Mesothelial cell of epicardium (in vitro differentiated cells): ENCODE results near the gene NSD2. TPM values are rescaled to one million over a fixed set of nuclear protein-coding genes. Genes with fewer than 3 reads are reported as not detected.

ENCODE experiments used
- DNase-seq, 2 experiments: peaks; one replicate each; pipeline ENCODE4 v3.0.0; 2021; ENCODE audit warnings: low spot score in 2 of 2; ENCODE audit not compliant: unreplicated experiment in 2 of 2
- H3K27ac Mint-ChIP-seq: 2 replicates; pipeline ENCODE4 v1.8.0; 2021; ENCODE audit warnings: mixed read lengths
- H3K27me3 Mint-ChIP-seq: 2 replicates; pipeline ENCODE4 v1.8.0; 2021; ENCODE audit warnings: low read depth, mixed read lengths
- H3K36me3 Mint-ChIP-seq: 2 replicates; pipeline ENCODE4 v1.8.0; 2021; ENCODE audit warnings: mixed read lengths
- H3K4me1 Mint-ChIP-seq: 2 replicates; pipeline ENCODE4 v1.8.0; 2021; ENCODE audit warnings: mixed read lengths
- H3K4me3 Mint-ChIP-seq: 2 replicates; pipeline ENCODE4 v1.8.0; 2021; ENCODE audit warnings: mild to moderate bottlenecking, moderate library complexity, mixed read lengths
- H3K9me3 Mint-ChIP-seq: 2 replicates; pipeline ENCODE4 v1.8.0; 2021; ENCODE audit warnings: mixed read lengths
- total RNA-seq: library from RNA; stranded (reverse); gene quantifications from 3 replicates; pipeline ENCODE4 v1.2.1, GENCODE V29; 2021
- TF ChIP-seq, protein P1 (sequence below): fragments of 200-600 bp; sonication (generic); IDR thresholded peaks from one replicate; pipeline ENCODE4 v1.5.0; 2021; ENCODE audit warnings: antibody characterized with exemption; ENCODE audit not compliant: unreplicated experiment

The NSD2 gene
- total RNA-seq, 1 donor from 2014 or later = 119 TPM

DNA sequence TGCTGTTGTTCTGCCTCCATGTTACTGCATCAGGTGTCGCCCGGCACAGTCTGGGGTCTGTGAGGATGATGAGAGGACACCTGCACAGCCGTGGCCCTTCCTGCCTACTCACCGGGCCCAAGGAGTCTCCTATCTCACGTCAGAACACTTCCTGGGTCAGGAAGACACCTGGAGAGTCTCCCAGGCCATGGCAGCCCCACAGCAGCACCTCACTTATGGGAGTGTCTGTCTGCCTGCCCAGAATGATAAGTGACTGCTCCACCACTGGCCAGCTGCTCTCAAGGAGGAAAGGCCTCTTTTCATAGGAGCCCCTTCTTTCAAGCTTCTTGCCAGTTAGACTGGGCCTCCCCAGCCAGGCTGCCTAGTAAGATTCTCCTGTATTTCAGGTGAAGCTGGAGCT lies 81.5 kb downstream of the NSD2 start:
- Mint-ChIP-seq H3K27ac (no peak overlapping the region), H3K27me3 (no peaks in the 10 kb centered on the region), H3K36me3 (peaks cover 23% of the 10 kb centered on the region), H3K4me1 (no peaks in the 10 kb centered on the region), H3K9me3 (no peaks in the 10 kb centered on the region), H3K4me3 (no peak overlapping the region)
- TF ChIP-seq, protein P1, sequence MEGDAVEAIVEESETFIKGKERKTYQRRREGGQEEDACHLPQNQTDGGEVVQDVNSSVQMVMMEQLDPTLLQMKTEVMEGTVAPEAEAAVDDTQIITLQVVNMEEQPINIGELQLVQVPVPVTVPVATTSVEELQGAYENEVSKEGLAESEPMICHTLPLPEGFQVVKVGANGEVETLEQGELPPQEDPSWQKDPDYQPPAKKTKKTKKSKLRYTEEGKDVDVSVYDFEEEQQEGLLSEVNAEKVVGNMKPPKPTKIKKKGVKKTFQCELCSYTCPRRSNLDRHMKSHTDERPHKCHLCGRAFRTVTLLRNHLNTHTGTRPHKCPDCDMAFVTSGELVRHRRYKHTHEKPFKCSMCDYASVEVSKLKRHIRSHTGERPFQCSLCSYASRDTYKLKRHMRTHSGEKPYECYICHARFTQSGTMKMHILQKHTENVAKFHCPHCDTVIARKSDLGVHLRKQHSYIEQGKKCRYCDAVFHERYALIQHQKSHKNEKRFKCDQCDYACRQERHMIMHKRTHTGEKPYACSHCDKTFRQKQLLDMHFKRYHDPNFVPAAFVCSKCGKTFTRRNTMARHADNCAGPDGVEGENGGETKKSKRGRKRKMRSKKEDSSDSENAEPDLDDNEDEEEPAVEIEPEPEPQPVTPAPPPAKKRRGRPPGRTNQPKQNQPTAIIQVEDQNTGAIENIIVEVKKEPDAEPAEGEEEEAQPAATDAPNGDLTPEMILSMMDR = no peak
- no peak for DNase-seq

DNA sequence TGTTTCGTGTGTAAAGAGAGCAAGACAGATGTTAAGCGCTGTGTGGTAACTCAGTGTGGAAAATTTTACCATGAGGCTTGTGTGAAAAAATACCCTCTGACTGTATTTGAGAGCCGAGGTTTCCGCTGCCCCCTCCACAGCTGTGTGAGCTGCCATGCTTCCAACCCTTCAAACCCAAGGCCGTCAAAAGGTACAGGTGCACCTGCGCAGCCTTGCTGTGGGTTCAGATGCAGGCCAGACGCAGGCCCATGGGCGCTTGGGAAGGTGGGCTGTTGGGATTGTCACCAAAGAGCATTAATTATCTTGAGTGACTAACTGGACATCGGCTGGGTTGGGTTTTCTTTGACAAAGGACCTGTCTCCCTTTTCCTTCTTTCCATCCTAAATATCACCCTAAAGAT lies 82.1 kb downstream of the NSD2 start:
- DNase-seq = no peak
- Mint-ChIP-seq H3K9me3 (no peaks in the 10 kb centered on the region), H3K27ac (no peak overlapping the region), H3K27me3 (no peaks in the 10 kb centered on the region), H3K4me1 (no peaks in the 10 kb centered on the region), H3K36me3 (peaks cover 28% of the 10 kb centered on the region), H3K4me3 (no peak overlapping the region)
- TF ChIP-seq, protein P1 = no peak

DNA sequence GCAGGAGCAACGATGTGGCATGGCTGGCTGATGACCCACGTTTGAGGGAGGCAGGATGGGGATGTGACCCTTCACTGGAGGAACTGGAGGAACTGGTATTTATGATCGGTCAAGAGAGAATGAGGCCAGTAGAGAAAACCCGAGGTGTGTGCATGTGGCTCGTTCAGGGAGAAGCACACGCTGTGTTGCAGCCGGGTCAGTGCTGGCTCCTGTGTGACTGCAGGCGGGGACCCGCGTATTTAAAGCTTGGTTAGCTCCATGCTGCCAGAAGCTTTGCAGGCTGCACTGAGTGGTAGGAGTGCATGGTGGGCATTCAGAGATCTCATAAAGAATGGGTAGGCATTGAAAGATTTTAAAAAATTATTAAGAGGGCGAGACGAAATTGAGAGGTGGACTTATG lies 85.4 kb downstream of the NSD2 start:
- H3K36me3 Mint-ChIP-seq = peaks cover 42% of the 10 kb centered on the region
- TF ChIP-seq, protein P1 = no peak
- H3K9me3 Mint-ChIP-seq = no peaks in the 10 kb centered on the region
- H3K4me1 Mint-ChIP-seq = no peaks in the 10 kb centered on the region
- no peak for DNase-seq
- no peaks in the 10 kb centered on the region for H3K27me3 Mint-ChIP-seq
- no peak overlapping the region for H3K27ac Mint-ChIP-seq
- no peak overlapping the region for H3K4me3 Mint-ChIP-seq

DNA sequence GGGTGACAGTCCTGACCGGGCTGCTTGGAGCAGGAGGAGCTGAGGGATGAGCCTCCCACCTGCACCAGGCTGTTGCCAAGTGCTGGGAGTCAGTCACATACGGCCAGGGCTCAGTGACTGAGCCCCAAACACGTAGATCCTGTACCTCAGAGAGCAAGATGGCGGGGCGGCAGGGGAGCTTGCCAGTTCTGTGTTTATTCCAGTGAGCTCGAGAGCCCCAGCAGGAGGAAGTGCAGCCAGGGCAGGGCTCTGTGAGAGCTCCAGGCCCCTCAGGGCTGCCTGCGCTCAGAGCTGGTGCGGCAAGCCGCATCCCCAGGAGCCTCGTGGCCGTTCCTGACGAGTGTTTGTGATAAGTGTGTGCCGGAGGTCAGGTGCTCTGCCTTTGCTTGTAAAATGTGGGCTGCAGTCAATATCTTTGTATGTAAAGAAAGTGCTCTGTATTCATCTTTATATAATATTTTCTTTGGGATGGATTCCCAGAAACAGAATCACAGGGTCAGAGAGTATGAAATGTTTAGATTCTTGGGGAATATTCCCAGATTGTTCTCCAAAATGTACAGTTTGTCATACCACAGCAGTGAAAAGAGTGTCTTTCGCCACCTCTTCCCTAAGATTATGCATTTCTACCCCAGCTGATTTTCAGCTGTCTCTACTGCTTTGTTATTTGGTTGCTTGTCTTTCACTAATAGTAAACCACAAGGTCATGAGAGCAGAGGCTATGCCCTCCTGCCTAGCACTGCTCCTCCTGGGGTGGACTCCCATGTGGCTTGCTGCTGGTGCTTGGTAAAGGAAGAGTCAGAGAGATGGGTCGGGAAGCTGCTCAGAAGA lies 87.3 kb downstream of the NSD2 start:
- Mint-ChIP-seq H3K4me1 (no peaks in the 10 kb centered on the region), H3K4me3 (no peak overlapping the region), H3K9me3 (no peaks in the 10 kb centered on the region), H3K27ac (no peak overlapping the region), H3K27me3 (no peaks in the 10 kb centered on the region), H3K36me3 (peaks cover 58% of the 10 kb centered on the region)
- DNase-seq = no peak
- TF ChIP-seq, protein P1 = no peak

DNA sequence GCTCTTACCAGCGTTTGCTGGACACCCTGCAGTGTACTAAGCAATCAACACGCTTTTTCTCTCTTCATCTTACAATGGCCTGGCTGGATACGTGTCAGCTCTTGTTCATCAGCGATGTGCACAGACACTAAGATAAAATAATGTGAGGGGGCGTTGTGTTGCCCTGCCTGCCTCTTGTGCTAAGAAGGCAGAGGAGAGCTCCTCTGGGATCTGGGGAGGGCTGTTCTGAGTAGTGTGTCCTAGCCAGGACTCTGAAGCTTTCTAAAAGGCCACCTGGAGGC lies 87.9 kb downstream of the NSD2 start:
- Mint-ChIP-seq H3K36me3 (peaks cover 63% of the 10 kb centered on the region), H3K27me3 (no peaks in the 10 kb centered on the region), H3K4me1 (no peaks in the 10 kb centered on the region), H3K27ac (no peak overlapping the region), H3K9me3 (peaks cover 2% of the 10 kb centered on the region), H3K4me3 (no peak overlapping the region)
- no peak for DNase-seq
- TF ChIP-seq, protein P1 = no peak
